Endothelial cell of umbilical vein (primary cell): ENCODE measurements around the gene STX16. TPM values are rescaled to one million over a fixed set of nuclear protein-coding genes. Genes with fewer than 3 reads are reported as not detected.

Experiments
- BruUV-seq: library from RNA; stranded (reverse); fragments of 400-500 nt; replicated peaks from 2 replicates; lab custom pipeline; 2021; lab: Mats Ljungman, UMichigan
- CTCF ChIA-PET: fragments of 300-600, 350-600 bp; sonication (Branson Sonifier 250); formaldehyde crosslinking; loops from one replicate; lab custom pipeline; 2021; ENCODE audit warnings: antibody characterized with exemption, inconsistent platforms; lab: Charles Lee
- POLR2A ChIA-PET: fragments of 300-600, 350-600 bp; sonication (Branson Sonifier 250); formaldehyde crosslinking; loops from one replicate; lab custom pipeline; 2021; ENCODE audit warnings: antibody characterized with exemption, inconsistent platforms; lab: Charles Lee
- DNase-seq: peaks from one replicate; pipeline ENCODE4 v3.0.0-alpha.2; 2011; ENCODE audit warnings: low read depth, low spot score
- FAIRE-seq: peaks from 2 replicates; lab custom pipeline; 2011; peaks lifted over from hg19 to GRCh38; lab: Jason Lieb, UNC
- H2AFZ ChIP-seq: 2 replicates; pipeline ENCODE4 v1.6.0; 2012; ENCODE audit warnings: low read depth, low read length, control low read depth, inconsistent platforms
- H3K27ac ChIP-seq: 2 replicates; pipeline ENCODE4 v1.5.1; 2011; ENCODE audit warnings: low read depth, mild to moderate bottlenecking, control low read depth, low read length, moderate library complexity; ENCODE audit not compliant: insufficient read depth
- H3K27me3 ChIP-seq, 2 experiments: 2 replicates each; pipeline versions ENCODE4 v1.6.0 to v1.6.1; 2011; ENCODE audit warnings: low read length in 2 of 2, mixed read lengths in 1 of 2; ENCODE audit not compliant: control insufficient read depth in 2 of 2, insufficient read depth in 2 of 2
- H3K36me3 ChIP-seq, 2 experiments: 2 replicates in 1 of 2; 3 replicates in 1 of 2; pipeline ENCODE4 v1.5.1; 2011; ENCODE audit warnings: low read length in 2 of 2, mild to moderate bottlenecking in 1 of 2, moderate library complexity in 1 of 2; ENCODE audit not compliant: control insufficient read depth in 2 of 2, insufficient read depth in 2 of 2; ENCODE audit errors: extremely low read depth in 1 of 2
- H3K4me1 ChIP-seq: 3 replicates; pipeline ENCODE4 v1.5.1; 2011; ENCODE audit warnings: mild to moderate bottlenecking, low read length; ENCODE audit not compliant: control insufficient read depth, insufficient read depth; ENCODE audit errors: extremely low read depth
- H3K4me2 ChIP-seq: 2 replicates; pipeline ENCODE4 v1.6.1; 2011; ENCODE audit warnings: low read length, control low read depth, mixed read lengths; ENCODE audit not compliant: insufficient read depth
- H3K4me3 ChIP-seq, 3 experiments: fragments of 200-600 bp in 1 of 3; sonication (generic), shearing (Covaris generic) in 1 of 3; replicated peaks in 1 of 3; 2 replicates each; pipeline ENCODE4 v1.5.1; 2011 to 2016; ENCODE audit warnings: control low read depth in 3 of 3, low read length in 3 of 3, mild to moderate bottlenecking in 2 of 3, inconsistent platforms in 1 of 3, low read depth in 1 of 3, moderate library complexity in 1 of 3; ENCODE audit not compliant: insufficient read depth in 1 of 3
- H3K79me2 ChIP-seq: 2 replicates; pipeline ENCODE4 v1.6.0; 2012; ENCODE audit warnings: low read length, inconsistent platforms; ENCODE audit not compliant: control insufficient read depth, insufficient read depth
- H3K9ac ChIP-seq: replicated peaks from 2 replicates; pipeline ENCODE3; 2011; ENCODE audit warnings: low read length, control low read depth; ENCODE audit not compliant: insufficient read depth; ENCODE audit errors: extremely low read depth
- H3K9me1 ChIP-seq: replicated peaks from 3 replicates; pipeline ENCODE4 v1.6.0; 2011; ENCODE audit warnings: mild to moderate bottlenecking, low read length; ENCODE audit not compliant: control insufficient read depth, insufficient read depth; ENCODE audit errors: extremely low read depth
- H3K9me3 ChIP-seq: replicated peaks from 2 replicates; pipeline ENCODE4 v1.5.1; 2012; ENCODE audit warnings: low read length, inconsistent platforms; ENCODE audit not compliant: control insufficient read depth, insufficient read depth
- H4K20me1 ChIP-seq: replicated peaks from 2 replicates; pipeline ENCODE3; 2011; ENCODE audit warnings: mild to moderate bottlenecking, low read length; ENCODE audit not compliant: control insufficient read depth, insufficient read depth; ENCODE audit errors: extremely low read depth
- CTCF ChIP-seq, 2 donors: IDR thresholded peaks; 1 replicate in 1 of 2; 2 replicates in 1 of 2; pipeline ENCODE4 v1.5.1; 2011; ENCODE audit warnings: low read length in 2 of 2, mild to moderate bottlenecking in 2 of 2, moderate library complexity in 2 of 2, control low read depth in 1 of 2, inconsistent platforms in 1 of 2, low read depth in 1 of 2; ENCODE audit not compliant: insufficient read depth in 1 of 2; ENCODE audit errors: extremely low read depth in 1 of 2
- EZH2 ChIP-seq: IDR thresholded peaks from 2 replicates; pipeline ENCODE4 v1.6.1; 2012; ENCODE audit warnings: borderline replicate concordance, low read depth, mild to moderate bottlenecking, moderate library complexity, low read length, inconsistent platforms; ENCODE audit not compliant: severe bottlenecking
- FOS ChIP-seq: IDR thresholded peaks from 2 replicates; pipeline ENCODE4 v1.6.1; 2011; ENCODE audit warnings: mild to moderate bottlenecking, low read length, moderate library complexity, borderline replicate concordance; ENCODE audit not compliant: insufficient read depth
- GATA2 ChIP-seq: IDR thresholded peaks from 2 replicates; pipeline ENCODE4 v1.7.0; 2011; ENCODE audit warnings: low read depth, mild to moderate bottlenecking, moderate library complexity, mixed read lengths, low read length; ENCODE audit not compliant: insufficient read length, insufficient read depth
- JUN ChIP-seq: IDR thresholded peaks from 2 replicates; pipeline ENCODE4 v1.6.1; 2011; ENCODE audit warnings: borderline replicate concordance, low read depth; ENCODE audit not compliant: insufficient read length, insufficient read depth
- MAX ChIP-seq: IDR thresholded peaks from 2 replicates; pipeline ENCODE4 v1.6.1; 2011; ENCODE audit not compliant: insufficient read depth, insufficient read length
- MYC ChIP-seq: IDR thresholded peaks from one replicate; pipeline ENCODE4 v1.6.1; 2011; ENCODE audit warnings: mild to moderate bottlenecking, low read depth, low read length
- POLR2A ChIP-seq: IDR thresholded peaks from 2 replicates; pipeline ENCODE4 v1.6.1; 2012; ENCODE audit warnings: low read depth, mild to moderate bottlenecking, control low read depth, low read length
- POLR2AphosphoS5 ChIP-seq: IDR thresholded peaks from 2 replicates; pipeline ENCODE4 v1.6.1; 2012; ENCODE audit warnings: low read depth, mild to moderate bottlenecking, control low read depth, low read length, moderate library complexity; ENCODE audit not compliant: insufficient read depth
- dilution Hi-C: fragments of 300-500 bp; cut with MboI; formaldehyde crosslinking; loops from one replicate; pipeline ENCODE4 v1.15.0; 2019; ENCODE audit warnings: low sequenced_read_pairs; ENCODE audit not compliant: extremely low pct_ligation_motif_present
- intact Hi-C: fragments of 100-400 bp; cut with micrococcal nuclease; formaldehyde crosslinking; loops from one replicate; pipeline ENCODE4 v1.10.0; 2022
- polyA plus RNA-seq, 4 experiments: library from polyadenylated mRNA; depleted of rRNA in 3 of 4; stranded (reverse) in 3 of 4; unstranded in 1 of 4; fragments of >200 nt; gene quantifications; 2 replicates each; pipeline versions ENCODE4 v1.2.1 to v1.2.3, GENCODE V29; 2011 to 2012; ENCODE audit warnings: missing spikeins in 1 of 4
- total RNA-seq: library from RNA; stranded (reverse); gene quantifications from 2 replicates; pipeline ENCODE4 v1.2.3, GENCODE V29; 2021

The STX16 gene
- total and polyA plus RNA-seq, 2 donors (not counting 3 experiments of a cell fraction or from before 2014, with no cell fraction given), result 43.1 to 63.5 TPM

DNA sequence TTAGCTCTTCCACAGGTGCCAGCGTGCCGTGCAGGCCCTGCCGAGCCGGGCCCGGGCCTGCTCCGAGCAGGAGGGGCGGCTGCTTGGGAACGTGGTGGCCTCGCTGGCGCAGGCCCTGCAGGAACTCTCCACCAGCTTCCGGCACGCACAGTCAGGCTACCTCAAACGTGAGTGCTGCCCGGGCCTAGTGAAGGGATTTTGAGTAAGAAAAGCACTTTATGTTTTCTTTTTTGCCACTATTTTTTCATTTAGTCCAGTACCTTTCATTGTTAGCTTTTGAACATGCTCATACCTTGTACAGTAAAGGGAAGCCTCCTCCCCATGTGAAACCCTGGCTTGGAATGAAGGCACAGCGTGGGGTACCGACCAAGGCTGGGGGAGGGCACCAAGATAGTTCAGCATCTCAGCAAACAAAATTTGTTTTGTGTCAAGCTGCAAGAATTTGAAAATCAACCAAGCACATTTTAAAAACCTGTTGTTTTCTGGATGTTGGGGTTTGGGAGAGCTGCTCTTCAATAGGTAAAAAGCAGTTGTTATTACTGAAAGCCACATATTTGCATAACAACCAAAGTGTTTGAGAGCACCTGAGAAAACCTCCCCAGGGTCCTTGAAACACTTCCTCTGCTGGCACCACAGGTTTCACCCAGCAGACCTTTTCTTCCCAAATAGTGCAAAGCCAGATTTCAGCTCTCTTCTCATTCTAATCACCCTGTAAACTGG is 18.4 kb downstream of the STX16 start:
- H2AFZ ChIP-seq, result no peak overlapping the region
- H3K4me1 ChIP-seq, result no peaks in the 10 kb centered on the region
- no peaks in the 10 kb centered on the region for H3K9me3 ChIP-seq
- no peaks in the 10 kb centered on the region for H4K20me1 ChIP-seq
- CTCF ChIA-PET, result interaction anchor here (0.7 kb wide), 1 partner anchor 12 kb away, joined by 3 read pairs; no protein-coding TSS in a partner anchor
- peaks cover 25% of the 10 kb centered on the region for H3K79me2 ChIP-seq
- peaks cover 21 to 27% of the 10 kb centered on the region in 2 experiments for H3K36me3 ChIP-seq
- no peak overlapping the region for H3K27ac ChIP-seq
- no peak overlapping the region for H3K4me3 ChIP-seq
- dilution Hi-C loops, result loop anchor here (25.0 kb wide), 1 partner anchor 432 kb away; the partner anchor contains the start of gene ANKRD60
- POLR2A ChIA-PET, result no interaction called here
- no peaks in the 10 kb centered on the region for H3K9me1 ChIP-seq
- FAIRE-seq (no peak), DNase-seq (no peak)
- H3K9ac ChIP-seq, result no peak overlapping the region
- intact Hi-C loops, result no loop called here
- TF ChIP-seq MAX (no peak), POLR2AphosphoS5 (no peak), JUN (no peak), MYC (no peak), CTCF (IDR thresholded peaks at IDR 0.05; ENCODE audit: extremely low read depth in 1 of 2, insufficient read depth in 1 of 2, low read depth in 1 of 2, low read length in 2 of 2) (no peak), FOS (no peak), GATA2 (no peak), EZH2 (no peak), POLR2A (no peak)
- H3K27me3 ChIP-seq, result no peaks in the 10 kb centered on the region
- H3K4me2 ChIP-seq, result no peak overlapping the region
- BruUV-seq, result no TSS peak
